Esophagus muscularis mucosa (tissue), 4 donors: ENCODE data around the gene PSMG4. TPM values are rescaled to one million over a fixed set of nuclear protein-coding genes. Genes with fewer than 3 reads are reported as not detected.

Experiments
- DNase-seq: peaks from one replicate; pipeline ENCODE4 v3.0.0-alpha.2; 2017; ENCODE audit errors: extremely low spot score
- H3K27ac ChIP-seq, 4 donors: fragments of 200-600 bp; sonication (generic); replicated peaks in 1 of 4; 1 replicate in 3 of 4; 2 replicates in 1 of 4; pipeline ENCODE4 v1.5.1; 2016 to 2019; ENCODE audit warnings: mild to moderate bottlenecking in 1 of 4
- H3K27me3 ChIP-seq, 4 donors: fragments of 200-600 bp; sonication (generic); one replicate each; pipeline versions ENCODE4 v1.5.1 to v1.6.0; 2016 to 2019
- H3K36me3 ChIP-seq, 4 donors: fragments of 200-600 bp; sonication (generic); one replicate each; pipeline ENCODE4 v1.5.1; 2016 to 2019
- H3K4me1 ChIP-seq, 4 donors: fragments of 200-600 bp; sonication (generic); one replicate each; pipeline ENCODE4 v1.5.1; 2016 to 2019
- H3K4me3 ChIP-seq, 4 donors: fragments of 200-600 bp; sonication (generic); 1 replicate in 2 of 4; 2 replicates in 2 of 4; pipeline ENCODE4 v1.5.1; 2016 to 2019; ENCODE audit warnings: mild to moderate bottlenecking in 4 of 4, moderate library complexity in 1 of 4
- H3K9me3 ChIP-seq, 4 donors: fragments of 200-600 bp; sonication (generic); 1 replicate in 3 of 4; 2 replicates in 1 of 4; pipeline ENCODE4 v1.5.1; 2016 to 2019
- CTCF ChIP-seq, 3 experiments: fragments of 200-600 bp in 2 of 3; fragments of 450-650 bp in 1 of 3; sonication (generic) in 2 of 3; IDR thresholded peaks; one replicate each; pipeline ENCODE4 v1.5.1; 2017 to 2019; ENCODE audit warnings: antibody characterized with exemption in 3 of 3, mild to moderate bottlenecking in 2 of 3, moderate library complexity in 1 of 3
- EP300 ChIP-seq: sonication (generic); formaldehyde crosslinking; IDR thresholded peaks from one replicate; pipeline ENCODE4 v1.6.1; 2017; ENCODE audit warnings: antibody characterized with exemption
- POLR2A ChIP-seq: fragments of 450-650 bp; IDR thresholded peaks from one replicate; pipeline ENCODE4 v1.6.1; 2017; ENCODE audit warnings: antibody characterized with exemption, moderate library complexity, mild to moderate bottlenecking, low read depth
- POLR2AphosphoS5 ChIP-seq, 2 donors: sonication (generic); formaldehyde crosslinking; IDR thresholded peaks; one replicate each; pipeline ENCODE4 v1.6.1; 2017; ENCODE audit warnings: antibody characterized with exemption in 2 of 2
- WGBS: methylation state at CpG from one replicate; pipeline ENCODE4 v1.1.5; 2018; 5-methylcytosine and 5-hydroxymethylcytosine counted together
- intact Hi-C: fragments of 100-400 bp; cut with DNase I; formaldehyde crosslinking; loops from one replicate; pipeline ENCODE4 v1.15.1; 2023
- total RNA-seq, 4 donors: library from RNA; depleted of rRNA; stranded (reverse); fragments of >200 nt; gene quantifications; one replicate each; pipeline versions ENCODE4 v1.1.0 to v1.2.1, GENCODE V29; 2016

PSMG4 gene
- total RNA-seq, 4 donors from 2014 or later: 21.4 to 28.6 (median 25.7) TPM

- TF ChIP-seq POLR2A: no peak
- no peak for TF ChIP-seq CTCF (IDR thresholded peaks at IDR 0.05)
- no peak overlapping the region for H3K4me3 ChIP-seq
- H3K27ac ChIP-seq: no peak overlapping the region
- no peaks in the 10 kb centered on the region for H3K9me3 ChIP-seq
- intact Hi-C loops: no loop called here
- H3K36me3 ChIP-seq: peaks cover 0 to 12% (median 0%) of the 10 kb centered on the region in 4 donors
- no peak for DNase-seq
- 89% methylated on average over 8 of the region's 11 CpGs for WGBS
- H3K27me3 ChIP-seq: no peaks in the 10 kb centered on the region
- no peaks in the 10 kb centered on the region for H3K4me1 ChIP-seq
These were observed 39.2 kb downstream of the PSMG4 start for GRCh38 chr6:3297909-3298308.

- no peak overlapping the region for H3K27ac ChIP-seq
- no peak for TF ChIP-seq POLR2A
- no peak for TF ChIP-seq POLR2AphosphoS5 (IDR thresholded peaks at IDR 0.05)
- no peak for TF ChIP-seq CTCF (IDR thresholded peaks at IDR 0.05)
- WGBS: 93% methylated on average over 10 of the region's 10 CpGs
- H3K9me3 ChIP-seq: no peaks in the 10 kb centered on the region
- peaks cover 0 to 11% (median 0%) of the 10 kb centered on the region in 4 donors for H3K36me3 ChIP-seq
- no peaks in the 10 kb centered on the region for H3K27me3 ChIP-seq
- H3K4me3 ChIP-seq: no peak overlapping the region
- no peaks in the 10 kb centered on the region for H3K4me1 ChIP-seq
- intact Hi-C loops: no loop called here
- no peak for DNase-seq
These were observed 40.5 kb downstream of the PSMG4 start for GRCh38 chr6:3299221-3299620.

- Histone ChIP-seq H3K27me3 (no peaks in the 10 kb centered on the region), H3K4me1 (no peaks in the 10 kb centered on the region), H3K36me3 (peaks cover 0 to 16% (median 0%) of the 10 kb centered on the region in 4 donors), H3K9me3 (no peaks in the 10 kb centered on the region), H3K27ac (no peak overlapping the region), H3K4me3 (no peak overlapping the region)
- DNase-seq: no peak
- TF ChIP-seq CTCF (IDR thresholded peaks at IDR 0.05): no peak
- TF ChIP-seq POLR2AphosphoS5 (IDR thresholded peaks at IDR 0.05): no peak
- no peak for TF ChIP-seq EP300
- TF ChIP-seq POLR2A: no peak
- 94% methylated on average over 8 of the region's 8 CpGs for WGBS
- intact Hi-C loops: no loop called here
These were observed 42.8 kb downstream of the PSMG4 start for GRCh38 chr6:3301506-3301905.

GRCh38 chr6:3303795-3304411 lies 45.2 kb downstream of the PSMG4 start:
- intact Hi-C loops: no loop called here
- TF ChIP-seq EP300 (no peak), CTCF (IDR thresholded peaks at IDR 0.05) (no peak), POLR2AphosphoS5 (IDR thresholded peaks at IDR 0.05) (no peak), POLR2A (no peak)
- no peaks in the 10 kb centered on the region for H3K4me1 ChIP-seq
- no peaks in the 10 kb centered on the region for H3K9me3 ChIP-seq
- WGBS: 95% methylated on average over 3 of the region's 3 CpGs
- no peak overlapping the region for H3K4me3 ChIP-seq
- H3K27me3 ChIP-seq: no peaks in the 10 kb centered on the region
- H3K27ac ChIP-seq: no peak overlapping the region
- no peak for DNase-seq
- peaks cover 0 to 6% (median 3%) of the 10 kb centered on the region in 4 donors for H3K36me3 ChIP-seq
